GM18861 (cell line): ENCODE measurements around the gene TSEN54.

ENCODE experiments used
- ATAC-seq: cut with Tn5 transposase; IDR thresholded peaks from one replicate; pipeline ENCODE4 v1.9.1; 2021; ENCODE audit not compliant: unreplicated experiment

Gene TSEN54

DNA sequence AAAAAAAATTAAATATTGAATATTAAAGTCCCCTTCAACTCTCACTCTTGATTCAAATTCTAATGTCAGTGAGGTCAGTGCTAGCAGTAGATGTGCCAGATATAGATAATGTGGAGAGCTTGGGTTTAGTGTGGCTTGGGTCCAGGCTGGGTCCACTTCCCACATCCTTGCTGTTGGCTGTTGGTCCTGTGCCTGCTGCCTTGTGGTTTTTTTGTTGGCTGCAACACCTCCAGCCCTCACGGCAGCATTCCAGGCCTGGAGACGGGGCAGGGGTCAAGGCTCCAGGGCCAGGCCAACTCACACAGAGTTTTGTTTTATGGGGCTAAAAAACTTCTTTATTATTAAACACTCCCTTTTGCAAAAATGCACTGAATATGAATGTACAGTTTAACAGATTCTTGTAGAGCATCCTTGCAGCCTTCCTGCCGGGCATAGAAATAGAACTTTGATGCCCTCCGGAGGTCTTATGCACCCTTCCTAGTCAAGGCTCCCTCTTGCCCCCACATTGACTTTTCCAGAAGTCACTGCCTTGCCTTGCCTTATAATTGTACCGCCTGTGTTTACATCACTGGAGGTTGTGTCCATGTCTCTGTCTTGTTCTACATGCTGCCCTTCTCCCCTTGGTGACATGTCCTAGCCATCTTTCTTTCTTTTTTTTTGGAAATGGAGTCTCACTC lies 45.7 kb downstream of the TSEN54 start:
- ATAC-seq, result no peak

DNA sequence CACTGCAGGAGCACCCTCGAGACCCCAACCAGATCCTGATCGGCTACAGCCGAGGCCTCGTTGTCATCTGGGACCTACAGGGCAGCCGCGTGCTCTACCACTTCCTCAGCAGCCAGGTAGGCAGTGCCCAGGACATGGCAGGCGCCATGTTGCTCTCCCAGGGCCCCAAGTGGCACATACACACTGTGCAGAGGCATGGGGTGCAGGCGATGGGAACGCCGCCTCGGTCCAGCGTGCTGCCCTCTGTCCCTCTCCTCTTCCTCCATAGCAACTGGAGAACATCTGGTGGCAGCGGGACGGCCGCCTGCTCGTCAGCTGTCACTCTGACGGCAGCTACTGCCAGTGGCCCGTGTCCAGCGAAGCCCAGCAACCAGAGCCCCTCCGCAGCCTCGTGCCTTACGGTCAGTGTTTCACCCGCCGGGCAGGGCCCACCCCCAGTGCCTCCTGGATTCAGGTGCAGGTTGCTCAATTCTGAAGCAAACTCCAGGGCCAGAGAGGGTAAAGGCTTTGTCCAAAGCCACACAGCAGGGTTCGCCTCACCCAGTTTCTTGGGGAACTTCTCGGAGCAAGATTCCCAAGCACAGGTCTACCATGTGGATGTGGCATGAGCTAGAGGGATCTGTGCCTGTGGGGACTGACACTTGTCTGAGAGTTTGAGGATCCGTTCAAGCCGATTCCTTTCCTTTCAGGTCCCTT lies 46.9 kb downstream of the TSEN54 start:
- ATAC-seq, result no peak

DNA sequence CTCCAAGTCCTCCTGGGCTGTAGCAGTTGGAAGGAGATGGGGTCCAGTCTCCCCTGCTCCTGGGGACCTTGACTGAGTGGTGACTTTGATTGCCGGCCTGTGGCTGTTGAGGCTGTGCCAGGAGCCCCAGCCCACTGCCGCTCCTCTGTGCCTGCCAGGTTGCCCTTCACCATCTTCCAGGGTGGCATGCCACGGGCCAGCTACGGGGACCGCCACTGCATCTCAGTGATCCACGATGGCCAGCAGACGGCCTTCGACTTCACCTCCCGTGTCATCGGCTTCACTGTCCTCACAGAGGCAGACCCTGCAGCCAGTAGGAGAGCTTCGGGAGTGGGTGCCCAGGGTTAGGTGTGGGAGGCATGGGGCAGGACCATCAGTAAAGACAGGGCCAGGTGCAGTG lies 47.9 kb downstream of the TSEN54 start:
- ATAC-seq, result no peak

DNA sequence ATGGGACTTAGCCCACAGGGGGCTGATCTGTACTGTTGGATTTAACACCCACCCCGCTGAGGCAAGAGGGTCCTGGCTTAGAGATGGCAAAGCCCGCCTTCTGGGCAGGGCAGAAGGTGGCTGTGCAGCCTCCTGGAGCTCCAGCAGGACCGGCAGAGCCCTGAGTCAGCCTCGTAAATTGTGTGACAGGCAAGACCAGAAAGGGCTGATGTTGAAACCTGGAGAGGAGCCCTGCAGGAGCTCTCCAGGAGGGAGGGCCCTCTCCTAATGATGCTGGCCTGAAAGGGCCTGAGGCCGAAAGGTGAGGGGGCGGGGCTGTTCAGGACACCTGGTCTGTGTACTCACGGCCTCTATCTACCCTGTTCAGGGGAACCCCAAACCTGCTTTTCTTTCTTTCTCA lies 48.7 kb downstream of the TSEN54 start:
- ATAC-seq, result no peak

DNA sequence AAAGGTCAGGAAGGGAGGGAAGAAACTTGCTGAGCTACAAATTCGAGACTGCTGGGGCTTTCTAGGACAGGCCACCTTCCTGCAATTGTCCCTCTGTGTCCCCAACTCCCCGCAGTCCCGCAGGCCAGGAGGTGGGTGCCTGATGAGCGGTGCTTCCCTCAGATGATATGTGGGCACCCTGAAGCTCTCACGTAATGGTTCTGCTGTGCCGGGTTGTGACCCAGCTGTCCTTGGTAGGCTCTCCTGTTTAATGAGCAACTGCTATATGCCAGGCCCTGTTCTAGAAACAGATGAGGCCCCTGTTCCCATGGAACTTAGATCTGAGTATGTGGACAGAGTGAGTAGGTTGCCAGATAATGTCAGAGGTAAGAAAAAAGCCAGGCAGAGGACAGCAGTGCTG lies 49.3 kb downstream of the TSEN54 start:
- ATAC-seq, result no peak

DNA sequence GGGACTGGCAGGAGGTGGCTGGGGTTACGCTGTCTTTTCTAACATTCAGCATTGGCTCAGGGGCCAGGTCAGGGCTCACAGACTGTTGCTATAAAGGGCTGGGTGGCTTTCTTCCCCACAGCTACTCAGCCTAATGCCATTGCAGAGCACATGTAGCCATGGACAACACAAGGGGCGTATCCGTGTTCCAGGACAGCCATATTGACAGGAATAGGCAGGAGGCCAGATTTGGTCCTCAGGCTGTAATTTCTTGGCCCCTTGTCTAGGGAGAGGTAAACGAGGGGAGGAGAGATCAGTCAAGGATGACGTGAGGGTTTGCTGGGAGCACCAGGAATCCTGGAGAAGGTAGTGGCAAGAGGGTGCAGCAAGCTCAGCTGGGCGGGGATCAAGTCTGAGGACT lies 50.1 kb downstream of the TSEN54 start:
- ATAC-seq, result no peak

DNA sequence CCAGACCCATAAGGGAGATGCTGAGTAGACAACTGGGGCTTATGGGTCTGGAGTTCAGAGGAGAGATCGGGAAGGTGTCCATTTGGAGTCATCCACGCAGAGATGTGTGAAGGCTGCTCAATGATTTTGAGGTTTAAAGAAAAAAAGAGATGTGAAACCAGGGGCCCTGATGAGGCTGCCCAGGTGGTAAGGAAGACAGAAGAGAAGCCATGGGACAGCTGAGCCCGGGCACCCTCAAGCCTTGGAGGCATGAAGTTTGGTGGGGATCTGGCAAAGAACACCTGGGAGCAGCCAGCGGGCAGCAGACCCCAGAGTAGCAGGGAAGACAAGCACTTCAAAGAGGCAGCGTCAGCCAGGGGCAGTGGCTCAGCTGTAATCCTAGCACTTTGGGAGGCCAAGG lies 50.5 kb downstream of the TSEN54 start:
- ATAC-seq, result no peak

DNA sequence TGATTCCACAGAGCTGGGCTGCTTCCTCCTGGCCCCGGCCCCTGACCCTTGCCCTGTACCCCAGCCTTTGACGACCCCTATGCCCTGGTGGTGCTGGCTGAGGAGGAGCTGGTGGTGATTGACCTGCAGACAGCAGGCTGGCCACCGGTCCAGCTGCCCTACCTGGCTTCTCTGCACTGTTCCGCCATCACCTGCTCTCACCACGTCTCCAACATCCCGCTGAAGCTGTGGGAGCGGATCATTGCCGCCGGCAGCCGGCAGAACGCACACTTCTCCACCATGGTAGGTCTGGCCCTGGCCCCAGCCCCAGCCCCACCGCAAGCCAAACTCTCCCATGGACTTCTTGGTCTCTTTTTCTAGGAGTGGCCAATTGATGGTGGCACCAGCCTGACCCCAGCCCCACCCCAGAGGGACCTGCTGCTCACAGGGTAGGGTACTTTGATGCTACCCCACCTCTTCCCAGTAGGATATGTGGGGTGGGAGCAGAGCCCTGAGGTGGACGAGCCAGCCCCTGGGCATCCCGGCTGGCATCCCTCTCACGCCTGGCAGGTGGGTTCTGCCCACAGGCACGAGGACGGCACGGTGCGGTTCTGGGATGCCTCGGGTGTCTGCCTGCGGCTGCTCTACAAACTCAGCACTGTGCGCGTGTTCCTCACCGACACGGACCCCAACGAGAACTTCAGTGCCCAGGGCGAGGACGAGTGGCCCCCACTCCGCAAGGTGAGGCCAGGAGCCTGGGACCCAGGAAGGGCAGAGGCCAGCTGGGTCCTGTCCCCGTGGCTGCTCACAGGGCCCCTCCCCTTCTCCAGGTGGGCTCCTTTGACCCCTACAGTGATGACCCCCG lies 52.3 kb downstream of the TSEN54 start:
- ATAC-seq, result no peak

DNA sequence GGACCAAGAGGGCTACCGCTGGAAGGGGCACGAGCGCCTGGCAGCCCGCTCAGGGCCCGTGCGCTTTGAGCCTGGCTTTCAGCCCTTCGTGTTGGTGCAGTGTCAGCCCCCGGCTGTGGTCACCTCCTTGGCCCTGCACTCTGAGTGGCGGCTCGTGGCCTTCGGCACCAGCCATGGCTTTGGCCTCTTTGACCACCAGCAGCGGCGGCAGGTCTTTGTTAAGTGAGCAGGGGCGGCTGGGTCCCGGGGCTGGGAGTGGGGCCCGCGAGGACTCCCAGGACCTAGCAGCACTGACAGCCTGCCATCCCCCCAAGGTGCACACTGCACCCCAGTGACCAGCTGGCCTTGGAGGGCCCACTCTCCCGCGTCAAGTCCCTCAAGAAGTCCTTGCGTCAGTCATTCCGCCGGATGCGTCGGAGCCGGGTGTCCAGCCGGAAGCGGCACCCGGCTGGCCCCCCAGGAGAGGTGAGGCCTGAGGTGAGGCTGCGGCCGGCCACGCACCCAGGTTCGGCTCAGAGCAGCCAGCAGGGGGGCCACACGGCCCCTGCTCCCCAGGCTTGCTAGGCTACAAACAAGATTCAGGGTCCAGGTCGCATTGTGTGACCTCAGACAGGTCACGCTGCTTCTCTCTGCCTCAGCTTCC lies 53.8 kb downstream of the TSEN54 start:
- ATAC-seq, result no peak

DNA sequence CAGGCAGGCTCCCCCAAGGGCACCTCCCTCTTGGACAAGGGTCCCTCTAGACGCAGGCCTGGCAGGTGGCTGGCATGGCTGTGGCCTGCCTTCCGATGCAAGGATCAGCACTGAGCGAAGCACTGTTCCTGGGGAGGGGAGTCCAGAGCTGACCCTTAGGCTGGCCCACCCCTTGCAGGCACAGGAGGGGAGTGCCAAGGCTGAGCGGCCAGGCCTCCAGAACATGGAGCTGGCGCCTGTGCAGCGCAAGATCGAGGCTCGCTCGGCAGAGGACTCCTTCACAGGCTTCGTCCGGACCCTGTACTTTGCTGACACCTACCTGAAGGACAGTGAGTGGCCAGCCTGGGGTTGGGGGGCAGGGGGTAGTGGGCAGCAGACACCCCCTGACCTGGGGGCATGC lies 54.4 kb downstream of the TSEN54 start:
- ATAC-seq, result no peak

DNA sequence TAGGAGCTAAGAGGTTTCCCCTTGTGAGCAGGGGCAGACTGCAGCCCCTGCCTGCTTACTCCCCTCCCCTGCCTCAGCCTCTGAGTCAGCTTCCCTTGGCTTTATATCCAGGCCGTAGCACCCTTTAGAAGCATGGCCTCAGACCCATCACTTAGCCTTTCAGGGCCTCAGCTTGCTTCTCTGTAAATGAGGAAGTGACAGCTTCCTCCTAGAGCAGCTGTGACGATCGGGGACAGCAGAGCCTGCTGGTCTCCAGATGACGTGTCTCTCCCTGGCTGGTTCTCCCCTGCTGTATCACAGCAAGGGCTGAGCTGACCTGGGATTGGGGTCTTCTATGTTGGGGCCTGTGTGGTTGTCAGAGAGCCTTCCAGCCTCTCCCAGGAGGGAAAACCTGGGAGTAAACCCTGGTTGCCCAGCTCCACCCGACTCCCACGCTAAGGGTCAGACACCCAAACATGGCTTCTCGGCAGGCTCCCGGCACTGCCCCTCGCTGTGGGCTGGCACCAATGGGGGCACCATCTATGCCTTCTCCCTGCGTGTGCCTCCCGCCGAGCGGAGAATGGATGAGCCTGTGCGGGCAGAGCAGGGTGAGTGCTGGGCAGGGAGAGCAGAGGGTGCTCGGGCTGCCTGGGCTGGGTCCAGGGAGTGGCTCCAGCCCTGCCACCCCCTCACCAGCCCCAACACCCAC lies 55.0 kb downstream of the TSEN54 start:
- no peak for ATAC-seq

DNA sequence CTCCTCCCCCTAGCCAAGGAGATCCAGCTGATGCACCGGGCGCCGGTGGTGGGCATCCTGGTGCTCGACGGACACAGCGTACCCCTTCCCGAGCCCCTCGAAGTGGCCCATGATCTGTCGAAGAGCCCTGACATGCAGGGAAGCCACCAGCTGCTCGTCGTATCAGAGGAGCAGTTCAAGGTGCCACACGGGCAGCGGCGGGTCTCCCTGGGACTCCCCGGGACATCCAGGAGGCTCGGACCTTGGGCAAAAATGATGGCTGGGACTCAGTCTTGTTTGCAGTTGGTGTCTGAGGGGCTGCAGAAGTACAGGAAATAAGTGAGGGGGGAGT lies 55.5 kb downstream of the TSEN54 start:
- no peak for ATAC-seq

DNA sequence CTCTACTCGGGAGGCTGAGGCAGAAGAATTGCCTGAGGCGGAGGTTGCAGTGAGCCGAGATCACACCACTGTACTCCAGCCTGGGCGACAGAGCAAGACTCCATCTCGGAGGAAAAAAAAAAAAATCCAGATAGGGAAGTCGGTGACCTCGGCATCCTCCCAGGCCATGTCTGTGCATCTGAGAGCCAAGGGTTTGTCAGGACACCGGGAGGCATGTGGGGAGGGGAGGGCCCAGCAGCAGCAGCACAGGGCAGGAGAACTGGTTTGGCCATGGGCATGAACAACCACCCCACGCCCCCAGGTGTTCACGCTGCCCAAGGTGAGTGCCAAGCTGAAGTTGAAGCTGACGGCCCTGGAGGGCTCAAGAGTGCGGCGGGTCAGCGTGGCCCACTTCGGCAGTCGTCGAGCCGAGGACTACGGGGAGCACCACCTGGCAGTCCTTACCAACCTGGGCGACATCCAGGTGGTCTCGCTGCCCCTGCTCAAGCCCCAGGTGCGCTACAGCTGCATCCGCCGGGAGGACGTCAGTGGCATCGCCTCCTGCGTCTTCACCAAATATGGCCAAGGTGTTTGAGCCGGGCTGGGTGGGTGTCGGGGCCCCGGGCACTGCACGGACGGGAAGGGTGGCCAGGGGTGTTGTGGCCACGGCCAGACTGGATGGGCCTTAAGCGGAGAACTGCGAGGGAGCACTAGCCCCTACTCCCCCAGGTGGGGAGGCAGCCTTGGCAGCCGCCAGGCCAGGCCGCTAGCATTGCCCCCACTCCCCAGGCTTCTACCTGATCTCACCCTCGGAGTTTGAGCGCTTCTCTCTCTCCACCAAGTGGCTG lies 56.6 kb downstream of the TSEN54 start:
- ATAC-seq, result no peak

DNA sequence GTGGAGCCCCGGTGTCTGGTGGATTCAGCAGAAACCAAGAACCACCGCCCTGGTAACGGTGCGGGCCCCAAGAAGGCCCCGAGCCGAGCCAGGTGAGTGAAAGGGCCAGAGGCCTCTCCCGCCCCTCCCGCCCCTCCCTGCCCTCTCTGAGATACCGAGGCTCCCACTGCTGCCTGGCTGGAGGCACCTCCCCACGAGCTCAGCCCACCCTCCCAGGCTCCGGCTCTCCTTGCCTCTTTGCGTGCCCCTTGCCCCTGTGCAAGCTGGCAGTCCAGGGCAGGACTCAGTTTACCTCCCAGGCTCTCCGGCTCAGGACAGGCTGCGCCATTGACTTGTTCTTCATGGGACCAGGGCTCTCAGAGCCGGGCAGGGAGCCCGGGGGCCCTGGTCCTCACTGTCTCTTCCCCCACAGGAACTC lies 57.2 kb downstream of the TSEN54 start:
- ATAC-seq, result no peak

DNA sequence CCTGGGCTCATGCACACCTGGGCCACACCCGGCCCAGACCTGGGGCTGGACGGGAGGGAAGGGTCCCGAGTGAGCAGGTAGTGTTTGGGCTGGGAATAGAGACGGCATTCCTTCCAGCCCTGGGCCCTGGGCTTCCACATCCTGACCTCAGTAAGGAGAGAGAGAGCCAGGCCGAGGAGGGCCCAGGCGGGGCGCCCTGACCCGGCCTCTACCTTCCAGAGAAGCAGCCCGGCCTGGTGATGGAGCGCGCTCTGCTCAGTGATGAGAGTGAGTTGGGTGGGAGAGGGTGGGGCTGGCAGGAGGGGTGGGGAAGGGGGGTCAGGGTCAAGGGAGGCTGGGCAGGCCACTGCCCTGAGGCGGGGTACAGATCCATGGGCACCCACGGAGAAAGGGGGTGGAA lies 57.7 kb downstream of the TSEN54 start:
- ATAC-seq, result no peak
